GM18505 (cell line): ENCODE results near the gene LSM6.

Experiments used
- ATAC-seq: cut with Tn5 transposase; IDR thresholded peaks from one replicate; pipeline ENCODE4 v1.9.1; 2021; ENCODE audit not compliant: unreplicated experiment
- POLR2A ChIP-seq: IDR thresholded peaks from 4 replicates; pipeline ENCODE4 v1.6.1; 2011; ENCODE audit warnings: borderline replicate concordance; ENCODE audit not compliant: insufficient read depth, insufficient read length; ENCODE audit errors: extremely low read depth

LSM6 gene

GRCh38 chr4:146194212-146194611, 18.7 kb downstream of the LSM6 start:
- no peak for TF ChIP-seq POLR2A
- no peak for ATAC-seq

DNA sequence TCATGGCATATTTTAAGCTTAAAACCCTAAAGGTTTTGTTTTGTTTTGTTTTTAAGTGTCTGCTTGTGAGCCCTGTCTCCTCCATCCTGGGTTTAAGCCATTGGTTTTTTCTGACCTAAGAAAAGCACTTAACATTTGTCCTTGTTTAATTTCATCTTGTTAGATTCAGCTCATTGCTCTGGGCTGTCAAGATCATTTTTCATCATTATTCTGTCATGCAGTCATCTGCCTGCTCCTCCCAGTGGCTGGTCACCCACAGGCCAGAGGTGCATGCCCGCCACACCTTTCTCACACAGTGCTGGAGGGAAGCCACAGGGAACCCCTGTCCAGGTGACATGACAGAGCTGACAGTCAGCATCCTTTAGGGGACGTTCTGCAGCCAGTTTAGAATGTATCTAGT, 27.1 kb downstream of the LSM6 start:
- ATAC-seq = no peak
- no peak for TF ChIP-seq POLR2A

- no peak for ATAC-seq
Measured at GRCh38 chr4:146207410-146207809, 31.9 kb downstream of the LSM6 start.

DNA sequence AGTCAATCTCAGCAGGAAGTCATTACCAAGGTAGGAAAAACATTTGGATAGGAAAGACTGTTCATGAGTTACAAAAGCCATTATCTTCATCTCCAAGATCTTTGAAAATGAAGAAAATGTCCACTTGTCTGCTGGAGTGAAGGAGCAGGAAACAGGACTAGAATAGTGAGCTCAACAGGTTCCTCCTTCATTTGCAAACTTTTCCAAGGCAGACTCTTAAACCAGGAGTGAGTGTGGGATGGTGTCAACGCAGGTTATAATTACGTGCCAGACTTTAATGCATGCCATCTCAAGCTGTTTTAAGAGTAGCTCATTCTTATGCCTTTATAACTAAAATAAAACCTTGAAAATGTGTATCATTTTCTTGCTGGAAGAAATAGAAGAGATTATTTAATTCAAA, 35.4 kb downstream of the LSM6 start:
- no peak for ATAC-seq
- no peak for TF ChIP-seq POLR2A

More at GRCh38 chr4:146207410-146207809, 31.9 kb downstream of the LSM6 start:
- TF ChIP-seq POLR2A = no peak

DNA sequence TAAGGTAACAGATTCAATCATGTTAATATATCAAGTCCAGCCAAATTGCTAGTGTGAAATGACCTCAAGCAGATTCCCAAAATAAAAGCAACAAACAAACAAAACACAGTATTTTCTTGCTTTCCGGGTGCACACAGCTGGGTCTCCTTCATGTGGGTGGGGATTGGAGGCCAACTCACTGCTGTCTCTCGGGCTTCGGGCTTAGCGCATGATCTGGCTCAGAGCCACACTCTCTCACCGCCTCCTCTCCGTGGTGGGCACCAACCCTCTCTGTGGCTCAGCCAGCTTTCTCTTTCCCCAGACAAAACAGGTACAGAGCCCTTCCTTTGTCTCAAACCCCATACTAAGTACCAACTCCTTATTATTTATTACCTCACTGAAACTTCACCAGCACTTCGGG, 35.9 kb downstream of the LSM6 start:
- ATAC-seq = no peak

DNA sequence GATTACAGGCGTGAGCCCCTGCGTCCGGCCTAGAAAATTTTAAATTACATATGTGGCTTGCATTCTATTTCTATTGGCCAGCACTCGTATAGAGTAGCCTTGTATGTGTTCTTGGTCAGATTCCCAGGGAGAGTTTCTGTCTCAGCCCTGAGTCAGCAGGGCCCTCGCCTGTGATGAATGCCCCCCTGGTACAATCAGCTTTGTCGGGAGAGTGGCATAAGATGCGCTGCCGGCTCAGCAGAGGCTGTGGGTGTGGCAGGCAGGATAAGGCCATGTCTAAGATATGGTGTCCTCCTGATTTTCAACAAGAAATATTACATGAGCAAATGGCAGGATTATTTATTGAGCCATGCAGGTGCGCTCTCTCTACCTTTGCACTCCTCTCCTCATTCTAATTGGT, 37.3 kb downstream of the LSM6 start:
- TF ChIP-seq POLR2A = no peak
- ATAC-seq = no peak

More for the DNA sequence above, 35.9 kb downstream of the LSM6 start:
- no peak for TF ChIP-seq POLR2A

GRCh38 chr4:146214238-146214637, 38.7 kb downstream of the LSM6 start, which contains the start of gene REELD1:
REELD1 (plus strand) TSS chr4:146214538; CDS start chr4:146216953, 2,415 bp downstream.
- no peak for TF ChIP-seq POLR2A
- no peak for ATAC-seq

- TF ChIP-seq POLR2A = no peak
- ATAC-seq = no peak
Measured at GRCh38 chr4:146222313-146222712, 46.8 kb downstream of the LSM6 start.

DNA sequence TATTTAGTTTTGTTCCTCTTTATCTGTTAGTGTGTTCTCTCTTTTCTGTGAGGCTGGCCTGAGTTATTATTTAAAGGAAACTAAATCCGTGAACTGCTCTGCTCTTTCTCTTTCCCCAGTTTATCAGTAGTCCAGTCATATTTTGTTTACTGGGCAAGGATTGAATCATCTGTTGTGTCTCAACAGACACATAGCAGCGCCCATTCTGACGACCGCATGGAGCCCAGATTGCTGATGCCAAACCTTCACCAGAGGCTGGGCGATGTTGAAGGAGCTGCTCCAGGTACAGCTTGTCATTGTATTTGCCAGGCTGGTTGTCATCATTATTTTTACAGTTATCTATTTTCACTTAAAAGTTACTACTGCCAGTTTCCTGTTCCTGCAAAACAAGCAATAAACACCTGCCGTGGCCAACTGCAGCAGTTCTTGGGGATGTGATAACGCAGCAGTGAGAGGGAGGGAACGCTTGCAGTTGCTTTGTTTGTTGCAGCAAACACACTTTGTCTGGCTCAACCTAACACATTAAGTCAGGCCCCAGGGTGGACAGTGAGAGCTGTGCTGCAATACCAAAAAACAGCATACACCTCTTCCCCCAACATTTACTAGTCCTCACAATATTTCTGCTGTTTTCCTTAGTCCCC, 48.9 kb downstream of the LSM6 start:
- TF ChIP-seq POLR2A = no peak
- ATAC-seq = no peak

GRCh38 chr4:146229406-146229805, 53.9 kb downstream of the LSM6 start:
- TF ChIP-seq POLR2A = no peak
- no peak for ATAC-seq

- TF ChIP-seq POLR2A = no peak
- ATAC-seq = no peak
Measured at GRCh38 chr4:146232131-146232722, 56.7 kb downstream of the LSM6 start.

GRCh38 chr4:146235654-146236177, 60.2 kb downstream of the LSM6 start:
- no peak for ATAC-seq
- TF ChIP-seq POLR2A = no peak

- no peak for ATAC-seq
- TF ChIP-seq POLR2A = no peak
Measured at GRCh38 chr4:146236216-146236615, 60.7 kb downstream of the LSM6 start.

DNA sequence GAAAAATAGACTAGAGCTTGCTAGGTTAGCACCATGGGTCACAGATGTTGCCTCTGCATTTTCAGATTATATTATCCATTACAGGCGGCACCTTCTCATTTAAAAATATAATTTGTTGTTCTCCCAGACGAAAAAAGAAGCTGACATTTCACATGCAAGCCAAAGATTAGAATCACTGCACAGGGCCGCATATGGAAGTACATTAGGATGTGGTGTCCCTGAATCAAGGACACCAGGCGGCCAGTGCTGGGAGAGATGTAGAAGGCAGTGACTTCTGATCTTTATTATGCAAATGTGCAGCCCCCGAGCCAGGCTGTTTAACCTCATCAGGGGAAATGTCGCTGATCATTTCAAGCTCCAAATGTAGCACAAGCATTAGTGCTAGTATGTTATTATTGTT, 61.6 kb downstream of the LSM6 start:
- ATAC-seq = no peak
- TF ChIP-seq POLR2A = no peak
